ENCODE measurements around the gene CNRIP1.
"Not testable (repeated sequence)": the region's sequence is repeated elsewhere in the genome, so short reads cannot be mapped to it uniquely, and the experiment has no call there.

The CNRIP1 gene

DNA sequence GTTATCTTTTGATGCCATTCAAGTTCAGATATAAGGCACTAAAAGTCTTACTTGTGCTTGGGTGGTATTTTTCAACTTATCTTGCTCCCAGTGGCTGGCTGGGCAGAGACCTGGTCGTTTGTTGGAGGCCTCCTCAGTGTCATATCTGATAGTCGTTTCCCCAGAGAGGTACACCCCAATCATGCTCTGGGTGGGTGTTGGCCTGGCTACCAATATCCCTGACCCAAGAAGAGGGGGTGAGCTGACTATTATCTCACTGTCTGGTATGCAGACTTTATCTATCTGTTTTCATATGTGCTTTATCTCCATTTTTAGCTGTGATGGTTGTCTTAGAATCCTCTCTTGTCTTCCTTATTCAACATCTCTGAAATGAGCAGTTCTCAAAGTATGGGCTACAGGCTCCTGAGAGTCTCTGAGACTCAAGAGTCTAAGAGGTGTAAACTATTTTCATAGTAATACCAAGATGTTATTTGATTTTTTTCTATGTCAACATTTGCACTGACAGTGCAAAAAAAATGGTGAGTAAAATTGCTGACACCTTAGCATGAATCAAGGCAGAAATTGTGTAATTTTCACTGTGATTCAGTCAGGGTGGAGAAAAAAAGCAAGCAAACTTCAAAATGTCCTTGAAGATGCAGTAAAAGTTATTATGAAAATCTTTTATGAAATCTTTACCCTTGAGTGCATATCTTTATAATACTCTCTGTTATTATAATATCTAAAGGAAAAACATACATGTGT is 33.1 kb upstream of the CNRIP1 start:
- DNase-seq (ENCODE audit: low read depth, low spot score) = no peak
- in situ Hi-C loops (cut with HindIII; ENCODE audit: low sequenced_read_pairs) = no loop called here
- no peak overlapping the region for H3K4me3 ChIP-seq (ENCODE audit: low read depth, low read length)
- TF ChIP-seq, protein P1, sequence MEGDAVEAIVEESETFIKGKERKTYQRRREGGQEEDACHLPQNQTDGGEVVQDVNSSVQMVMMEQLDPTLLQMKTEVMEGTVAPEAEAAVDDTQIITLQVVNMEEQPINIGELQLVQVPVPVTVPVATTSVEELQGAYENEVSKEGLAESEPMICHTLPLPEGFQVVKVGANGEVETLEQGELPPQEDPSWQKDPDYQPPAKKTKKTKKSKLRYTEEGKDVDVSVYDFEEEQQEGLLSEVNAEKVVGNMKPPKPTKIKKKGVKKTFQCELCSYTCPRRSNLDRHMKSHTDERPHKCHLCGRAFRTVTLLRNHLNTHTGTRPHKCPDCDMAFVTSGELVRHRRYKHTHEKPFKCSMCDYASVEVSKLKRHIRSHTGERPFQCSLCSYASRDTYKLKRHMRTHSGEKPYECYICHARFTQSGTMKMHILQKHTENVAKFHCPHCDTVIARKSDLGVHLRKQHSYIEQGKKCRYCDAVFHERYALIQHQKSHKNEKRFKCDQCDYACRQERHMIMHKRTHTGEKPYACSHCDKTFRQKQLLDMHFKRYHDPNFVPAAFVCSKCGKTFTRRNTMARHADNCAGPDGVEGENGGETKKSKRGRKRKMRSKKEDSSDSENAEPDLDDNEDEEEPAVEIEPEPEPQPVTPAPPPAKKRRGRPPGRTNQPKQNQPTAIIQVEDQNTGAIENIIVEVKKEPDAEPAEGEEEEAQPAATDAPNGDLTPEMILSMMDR (IDR thresholded peaks at IDR 0.05; ENCODE audit: low read depth, low read length) = no peak

DNA sequence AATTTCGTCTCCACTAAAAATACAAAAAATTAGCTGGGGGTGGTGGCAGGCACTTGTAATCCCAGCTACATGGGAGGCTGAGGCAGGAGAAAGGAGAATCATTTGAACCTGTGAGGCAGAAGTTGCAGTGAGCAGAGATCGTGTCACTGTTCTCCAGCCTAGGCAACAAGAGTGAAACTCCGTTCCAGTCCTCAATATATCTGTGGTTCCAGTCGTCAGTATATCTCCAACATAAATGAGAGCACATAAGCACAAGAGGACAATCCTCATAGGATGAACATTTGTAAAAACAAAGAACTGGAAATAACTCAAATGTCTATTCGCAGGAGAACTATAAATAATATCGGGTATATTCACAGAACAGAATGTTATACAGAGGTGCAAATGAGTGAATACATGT is 32.2 kb upstream of the CNRIP1 start:
- in situ Hi-C loops (cut with HindIII; ENCODE audit: low sequenced_read_pairs) = no loop called here
- no peak overlapping the region for H3K4me3 ChIP-seq (ENCODE audit: low read depth, low read length)
- TF ChIP-seq, protein P1 (IDR thresholded peaks at IDR 0.05; ENCODE audit: low read depth, low read length) = no peak
- no peak for DNase-seq (ENCODE audit: low read depth, low spot score)

DNA sequence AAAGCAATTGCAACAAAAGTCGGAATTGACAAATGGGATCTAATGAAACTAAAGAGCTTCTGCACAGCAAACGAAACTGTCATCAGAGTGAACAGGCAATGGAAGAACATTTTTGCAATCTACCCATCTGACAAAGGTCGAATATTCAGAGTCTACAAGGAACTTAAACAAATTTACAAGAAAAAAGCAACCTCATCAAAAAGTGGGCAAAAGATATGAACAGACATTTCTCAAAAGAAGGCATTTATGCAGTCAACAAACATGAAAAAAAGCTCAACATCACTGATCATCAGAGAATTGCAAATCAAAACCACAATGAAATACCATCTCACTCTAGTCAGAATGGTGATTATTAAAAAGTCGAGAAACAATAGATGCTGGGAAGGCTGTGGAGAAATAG is 29.3 kb upstream of the CNRIP1 start:
- H3K4me3 ChIP-seq (ENCODE audit: low read depth, low read length); in situ Hi-C loops (cut with HindIII; ENCODE audit: low sequenced_read_pairs); DNase-seq (ENCODE audit: low read depth, low spot score): not testable (repeated sequence)

DNA sequence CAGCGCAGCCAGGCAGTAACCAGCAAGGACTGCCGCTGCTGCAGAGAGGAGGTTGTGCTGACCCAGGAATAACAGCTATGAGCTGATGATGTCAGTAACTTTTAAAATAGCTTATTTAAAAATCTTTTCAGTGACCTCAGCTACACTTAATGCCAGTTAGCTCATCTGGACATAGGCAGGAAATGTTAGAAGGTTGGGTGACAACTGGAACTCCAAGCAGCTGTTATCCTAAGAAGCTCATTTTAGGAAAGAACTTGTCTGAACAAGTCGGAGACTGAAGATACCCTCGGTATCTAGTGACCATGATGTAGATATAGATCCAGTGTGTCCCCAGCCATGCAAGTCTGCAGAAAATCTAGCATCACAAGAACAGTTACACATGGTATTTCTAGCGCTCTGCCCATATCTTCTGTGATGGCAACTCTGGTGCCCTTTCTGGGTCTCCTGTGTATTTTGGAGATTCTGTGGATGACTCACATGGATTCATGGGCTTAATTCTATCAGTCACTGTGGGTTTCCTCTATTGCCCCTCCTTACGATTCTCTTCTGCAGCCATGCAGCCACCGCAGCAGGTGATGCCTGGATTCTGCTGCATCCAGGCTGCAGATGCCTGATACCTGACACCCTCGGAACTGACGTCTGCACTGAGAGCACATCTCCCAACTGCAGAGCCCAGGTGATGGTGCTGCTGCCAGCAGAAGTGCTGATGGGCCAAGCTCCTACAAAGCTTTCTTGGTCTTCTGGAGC is 25.6 kb upstream of the CNRIP1 start:
- no peak for DNase-seq (ENCODE audit: low read depth, low spot score)
- in situ Hi-C loops (cut with HindIII; ENCODE audit: low sequenced_read_pairs) = no loop called here
- TF ChIP-seq, protein P1 (IDR thresholded peaks at IDR 0.05; ENCODE audit: low read depth, low read length) = no peak
- no peak overlapping the region for H3K4me3 ChIP-seq (ENCODE audit: low read depth, low read length)

DNA sequence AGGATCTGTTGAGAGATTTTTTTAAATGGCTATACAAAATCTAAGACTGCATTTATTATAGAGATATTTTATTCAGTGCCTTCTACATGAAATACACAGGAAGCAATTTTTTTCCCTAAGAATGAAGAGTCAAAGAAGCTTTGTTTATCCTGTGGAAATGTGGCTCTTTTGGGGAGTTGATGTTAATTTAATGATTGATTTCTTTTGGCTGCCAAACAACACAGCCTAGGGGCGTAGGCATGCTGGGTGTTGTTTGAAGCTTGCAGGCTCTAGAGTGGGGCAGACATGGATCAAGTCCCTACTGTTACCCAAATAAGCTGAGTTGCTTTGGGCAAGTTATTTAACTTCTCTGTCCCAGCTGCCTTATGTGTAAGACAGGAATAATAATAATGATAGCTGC is 24.3 kb upstream of the CNRIP1 start:
- DNase-seq (ENCODE audit: low read depth, low spot score) = no peak
- H3K4me3 ChIP-seq (ENCODE audit: low read depth, low read length) = no peak overlapping the region
- in situ Hi-C loops (cut with HindIII; ENCODE audit: low sequenced_read_pairs) = no loop called here
- TF ChIP-seq, protein P1 (IDR thresholded peaks at IDR 0.05; ENCODE audit: low read depth, low read length) = no peak

DNA sequence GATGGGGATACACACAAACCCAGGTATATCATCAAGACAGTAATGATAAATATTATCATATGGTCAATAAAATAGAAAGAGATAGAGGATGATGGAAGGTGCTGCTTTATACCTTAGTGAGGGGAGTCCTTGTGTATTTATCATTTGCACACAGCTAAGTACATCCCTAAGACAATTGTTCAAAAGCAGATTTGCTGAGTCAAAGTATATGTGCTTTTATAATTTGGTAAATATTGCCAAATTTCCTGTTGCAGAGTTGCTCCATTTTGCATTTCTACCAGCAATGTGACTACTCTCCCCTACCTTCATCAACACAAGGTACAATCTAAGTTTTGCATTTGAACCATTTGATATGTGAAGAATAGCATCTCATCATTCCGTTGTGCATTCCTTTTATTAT is 22.7 kb upstream of the CNRIP1 start:
- DNase-seq (ENCODE audit: low read depth, low spot score) = no peak
- in situ Hi-C loops (cut with HindIII; ENCODE audit: low sequenced_read_pairs) = no loop called here
- no peak overlapping the region for H3K4me3 ChIP-seq (ENCODE audit: low read depth, low read length)
- TF ChIP-seq, protein P1 (IDR thresholded peaks at IDR 0.05; ENCODE audit: low read depth, low read length) = no peak

DNA sequence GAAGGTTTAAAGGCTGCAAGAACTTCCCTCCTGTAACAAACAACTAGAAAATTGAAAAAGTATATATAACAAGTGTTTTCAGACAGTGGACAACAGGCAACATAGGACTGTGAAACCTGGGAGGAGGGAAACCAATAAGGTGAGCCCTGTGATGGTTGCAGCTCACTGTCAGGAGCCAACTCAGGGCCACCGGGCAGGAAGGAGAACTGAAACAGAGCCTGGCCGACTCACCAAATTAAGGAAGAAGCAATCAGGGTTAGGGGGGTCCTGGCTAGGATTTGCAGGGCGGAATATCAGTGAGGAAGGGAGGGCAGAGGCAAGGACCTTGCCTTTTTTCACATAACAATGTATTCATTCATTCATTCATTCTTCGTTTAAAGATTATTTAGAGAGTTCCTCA is 21.8 kb upstream of the CNRIP1 start:
- DNase-seq (ENCODE audit: low read depth, low spot score) = no peak
- TF ChIP-seq, protein P1 (IDR thresholded peaks at IDR 0.05; ENCODE audit: low read depth, low read length) = no peak
- in situ Hi-C loops (cut with HindIII; ENCODE audit: low sequenced_read_pairs) = no loop called here

More for the DNA sequence above, 21.8 kb upstream of the CNRIP1 start:
- H3K4me3 ChIP-seq (ENCODE audit: low read depth, low read length) = no peak overlapping the region

Measured in astrocyte of the spinal cord (primary cell).